Mononuclear cell (primary cell): ENCODE data around the gene SETD9. TPM values are rescaled to one million over a fixed set of nuclear protein-coding genes. Genes with fewer than 3 reads are reported as not detected.

Experiments
- H3K27me3 ChIP-seq: 2 replicates; pipeline ENCODE4 v1.6.0; 2011; ENCODE audit warnings: low read length, control low read depth; ENCODE audit not compliant: insufficient read depth
- H3K4me1 ChIP-seq: 2 replicates; pipeline ENCODE4 v1.5.1; 2011; ENCODE audit warnings: mild to moderate bottlenecking, low read length, control low read depth; ENCODE audit not compliant: insufficient read depth
- H3K4me3 ChIP-seq: 2 replicates; pipeline ENCODE4 v1.5.1; 2011; ENCODE audit warnings: mild to moderate bottlenecking, low read length, moderate library complexity
- H3K9me3 ChIP-seq: 2 replicates; pipeline ENCODE4 v1.5.1; 2011; ENCODE audit warnings: low read depth, mild to moderate bottlenecking, control low read depth, low read length
- total RNA-seq: library from RNA; depleted of rRNA; stranded (reverse); fragments of >200 nt; gene quantifications from one replicate; pipeline ENCODE4 v1.2.3, GENCODE V29; 2012

SETD9 gene, protein sequence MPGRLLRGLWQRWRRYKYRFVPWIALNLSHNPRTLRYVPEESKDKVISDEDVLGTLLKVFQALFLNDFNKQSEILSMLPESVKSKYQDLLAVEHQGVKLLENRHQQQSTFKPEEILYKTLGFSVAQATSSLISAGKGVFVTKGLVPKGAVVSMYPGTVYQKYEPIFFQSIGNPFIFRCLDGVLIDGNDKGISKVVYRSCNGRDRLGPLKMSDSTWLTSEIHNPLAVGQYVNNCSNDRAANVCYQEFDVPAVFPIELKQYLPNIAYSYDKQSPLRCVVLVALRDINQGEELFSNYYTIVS
- total RNA-seq = 5.6 TPM

GRCh38 chr5:56909294-56910209 lies at the start of gene SETD9:
Gene SETD9, plus strand, starts transcription at chr5:56909596. Its CDS starts 50 bp downstream, at chr5:56909646.
- H3K27me3 ChIP-seq = no peaks in the 10 kb centered on the region
- peak within 1 kb of the TSS; percentile 58 for H3K4me3 ChIP-seq
- H3K4me1 ChIP-seq = peaks cover 19% of the 10 kb centered on the region
- H3K9me3 ChIP-seq = no peaks in the 10 kb centered on the region

DNA sequence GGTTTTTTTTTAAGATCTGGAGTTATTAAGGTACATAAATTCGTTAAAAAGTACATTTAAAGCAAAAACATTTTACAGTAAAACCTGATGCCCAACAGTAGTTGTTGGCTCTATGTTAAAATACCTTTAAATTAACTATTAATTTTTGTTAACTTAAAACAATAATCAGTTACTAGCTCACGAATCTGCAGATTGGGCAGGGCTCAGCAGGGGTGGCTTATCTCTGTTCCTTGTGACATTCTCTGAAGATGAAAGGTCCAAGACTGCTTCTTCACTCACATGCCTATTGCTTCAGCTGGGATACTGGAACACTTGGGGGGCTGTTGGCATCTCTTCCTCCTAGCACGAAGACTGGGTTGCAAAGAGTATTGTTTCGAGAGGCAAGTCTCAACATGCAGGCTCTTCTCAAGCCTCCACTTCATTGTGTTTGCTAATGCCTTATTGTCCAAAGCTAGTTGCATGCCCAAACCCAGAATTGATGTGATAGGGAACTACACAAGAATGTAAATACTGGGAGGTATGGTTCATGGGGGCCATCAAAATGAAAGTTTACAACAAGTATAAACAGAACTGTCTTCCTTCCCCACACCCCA lies 47.4 kb upstream of the SETD9 start:
- Histone ChIP-seq H3K4me1 (no peaks in the 10 kb centered on the region), H3K4me3 (no peak overlapping the region), H3K9me3 (no peaks in the 10 kb centered on the region), H3K27me3 (no peaks in the 10 kb centered on the region)

DNA sequence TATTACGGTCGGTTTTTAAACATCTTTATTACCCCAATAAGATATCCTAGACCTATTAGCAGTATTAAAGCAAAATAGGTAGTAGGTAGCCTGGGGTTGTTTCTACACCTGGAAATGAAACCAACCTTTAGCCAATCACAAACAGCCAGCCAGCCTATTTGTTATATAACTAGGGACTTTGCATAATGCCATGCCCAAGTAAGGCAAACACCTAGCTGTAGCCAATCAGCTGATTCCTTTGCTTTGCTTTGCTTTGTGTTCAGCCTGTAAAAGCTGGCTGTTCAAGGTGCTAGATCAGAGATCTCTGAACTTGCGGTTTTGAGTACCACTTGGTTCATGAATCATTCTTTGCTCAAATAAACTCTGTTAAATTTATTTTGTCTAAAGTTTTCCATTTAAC lies 46.5 kb upstream of the SETD9 start:
- H3K4me3 ChIP-seq = no peak overlapping the region
- H3K4me1 ChIP-seq = no peaks in the 10 kb centered on the region
- H3K27me3 ChIP-seq = no peaks in the 10 kb centered on the region
- no peaks in the 10 kb centered on the region for H3K9me3 ChIP-seq

- Histone ChIP-seq H3K4me3 (no peak overlapping the region), H3K27me3 (no peaks in the 10 kb centered on the region), H3K9me3 (no peaks in the 10 kb centered on the region), H3K4me1 (peaks cover 3% of the 10 kb centered on the region)
Measured at GRCh38 chr5:56871777-56872176, 37.6 kb upstream of the SETD9 start.

- Histone ChIP-seq H3K4me3 (no peak overlapping the region), H3K9me3 (no peaks in the 10 kb centered on the region), H3K4me1 (peaks cover 3% of the 10 kb centered on the region), H3K27me3 (no peaks in the 10 kb centered on the region)
Measured at GRCh38 chr5:56873056-56873455, 36.3 kb upstream of the SETD9 start.

GRCh38 chr5:56876327-56876726 lies 33.1 kb upstream of the SETD9 start:
- no peaks in the 10 kb centered on the region for H3K27me3 ChIP-seq
- H3K9me3 ChIP-seq = no peaks in the 10 kb centered on the region

GRCh38 chr5:56881571-56881970 lies 27.8 kb upstream of the SETD9 start:
- H3K4me3 ChIP-seq = no peak overlapping the region
- H3K9me3 ChIP-seq = no peaks in the 10 kb centered on the region
- no peaks in the 10 kb centered on the region for H3K27me3 ChIP-seq
- no peaks in the 10 kb centered on the region for H3K4me1 ChIP-seq

More at GRCh38 chr5:56876327-56876726, 33.1 kb upstream of the SETD9 start:
- peaks cover 3% of the 10 kb centered on the region for H3K4me1 ChIP-seq
- no peak overlapping the region for H3K4me3 ChIP-seq

DNA sequence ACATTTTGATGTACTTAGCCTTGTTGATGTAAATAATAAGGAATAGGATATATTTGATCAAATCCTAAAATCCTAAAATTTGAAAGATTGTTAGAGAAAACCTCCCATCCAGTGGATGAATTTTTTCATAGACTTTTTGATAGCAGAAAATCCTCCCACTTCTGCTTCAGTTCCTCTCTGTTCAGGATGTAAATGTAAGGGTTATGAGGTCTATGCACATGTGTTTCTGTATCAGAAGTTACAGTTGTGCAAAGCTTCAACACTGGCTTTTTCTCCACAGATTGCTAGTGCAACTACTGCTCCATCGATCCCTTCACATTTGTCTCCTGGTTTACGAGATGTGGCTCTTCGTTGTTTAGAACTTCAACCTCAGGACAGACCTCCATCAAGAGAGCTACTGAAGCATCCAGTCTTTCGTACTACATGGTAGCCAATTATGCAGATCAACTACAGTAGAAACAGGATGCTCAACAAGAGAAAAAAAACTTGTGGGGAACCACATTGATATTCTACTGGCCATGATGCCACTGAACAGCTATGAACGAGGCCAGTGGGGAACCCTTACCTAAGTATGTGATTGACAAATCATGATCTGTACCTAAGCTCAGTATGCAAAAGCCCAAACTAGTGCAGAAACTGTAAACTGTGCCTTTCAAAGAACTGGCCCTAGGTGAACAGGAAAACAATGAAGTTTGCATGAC lies 16.0 kb upstream of the SETD9 start:
- Histone ChIP-seq H3K4me3 (no peak overlapping the region), H3K27me3 (no peaks in the 10 kb centered on the region), H3K9me3 (no peaks in the 10 kb centered on the region), H3K4me1 (no peaks in the 10 kb centered on the region)

GRCh38 chr5:56896763-56897162 lies 12.6 kb upstream of the SETD9 start:
- Histone ChIP-seq H3K9me3 (no peaks in the 10 kb centered on the region), H3K4me1 (peaks cover 8% of the 10 kb centered on the region), H3K4me3 (no peak overlapping the region), H3K27me3 (no peaks in the 10 kb centered on the region)

GRCh38 chr5:56898213-56898612 lies 11.2 kb upstream of the SETD9 start:
- no peaks in the 10 kb centered on the region for H3K9me3 ChIP-seq
- H3K4me1 ChIP-seq = peaks cover 8% of the 10 kb centered on the region
- no peak overlapping the region for H3K4me3 ChIP-seq
- no peaks in the 10 kb centered on the region for H3K27me3 ChIP-seq

DNA sequence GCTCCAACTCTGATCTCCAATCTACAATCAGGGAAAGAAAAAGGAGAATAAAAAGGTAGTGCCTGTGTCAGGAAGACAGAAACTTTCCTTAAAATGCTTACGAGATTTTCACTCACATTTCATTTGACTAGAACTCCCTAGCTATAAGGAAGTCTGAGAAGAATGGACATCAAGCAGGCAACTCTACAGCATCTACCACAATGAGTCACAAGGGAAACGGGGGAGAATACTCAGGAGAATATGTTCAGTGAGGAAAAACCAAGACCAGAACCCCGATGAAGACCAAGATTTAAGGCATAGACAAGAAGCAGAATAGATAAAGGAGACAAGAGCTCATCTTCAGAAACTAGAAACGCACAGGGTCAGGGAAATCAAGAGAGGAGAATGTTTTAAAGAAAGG lies 9.0 kb upstream of the SETD9 start:
- no peaks in the 10 kb centered on the region for H3K27me3 ChIP-seq
- H3K4me1 ChIP-seq = peaks cover 8% of the 10 kb centered on the region
- no peaks in the 10 kb centered on the region for H3K9me3 ChIP-seq
- H3K4me3 ChIP-seq = no peak overlapping the region

- H3K27me3 ChIP-seq = no peaks in the 10 kb centered on the region
- H3K9me3 ChIP-seq = no peaks in the 10 kb centered on the region
- H3K4me1 ChIP-seq = peaks cover 8% of the 10 kb centered on the region
- H3K4me3 ChIP-seq = no peak overlapping the region
Measured at GRCh38 chr5:56900858-56901578, 8.4 kb upstream of the SETD9 start.

- peaks cover 19% of the 10 kb centered on the region for H3K4me1 ChIP-seq
- H3K9me3 ChIP-seq = no peaks in the 10 kb centered on the region
- H3K4me3 ChIP-seq = peak overlapping the region; percentile 58
Measured at GRCh38 chr5:56908942-56909293, 478 bp upstream of the SETD9 start.

DNA sequence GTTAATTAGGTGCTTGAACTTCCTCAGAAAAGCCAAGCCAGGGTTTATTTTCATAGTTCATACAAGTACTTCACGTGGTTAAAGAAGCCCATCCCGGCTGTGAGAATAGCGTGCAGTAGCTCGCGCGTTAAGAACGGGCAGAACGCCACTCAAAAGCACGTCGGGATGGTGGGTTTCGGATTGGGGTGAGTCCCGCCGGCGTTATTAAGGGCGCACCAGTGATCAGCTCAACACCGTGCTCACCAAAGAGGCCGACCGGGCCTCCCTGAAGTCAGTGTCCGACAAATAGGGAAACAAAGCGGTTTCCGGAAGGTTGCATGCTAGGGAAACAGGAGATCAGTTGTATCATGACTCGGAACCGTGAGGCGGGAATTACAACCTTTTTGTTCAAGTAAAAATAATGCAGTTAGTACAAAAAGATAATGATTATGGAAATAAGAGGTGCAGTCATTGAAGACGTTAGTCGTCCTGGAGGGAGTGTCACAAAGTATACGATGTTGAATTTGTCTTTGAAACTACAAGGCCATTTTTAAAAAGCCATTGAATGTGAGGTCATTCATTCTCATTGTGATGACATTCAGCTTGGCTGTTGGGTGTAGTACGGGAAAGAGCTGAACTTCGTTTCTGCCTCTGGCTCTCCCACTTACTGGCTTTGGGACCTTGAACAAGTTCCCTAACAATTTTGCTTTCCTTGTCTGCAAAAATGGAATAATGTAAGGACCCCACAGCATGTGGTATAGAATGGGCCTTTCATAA lies 992 bp downstream of the SETD9 start:
- no peaks in the 10 kb centered on the region for H3K27me3 ChIP-seq

More at GRCh38 chr5:56908942-56909293, 478 bp upstream of the SETD9 start:
- H3K27me3 ChIP-seq = no peaks in the 10 kb centered on the region

More for the DNA sequence above, 992 bp downstream of the SETD9 start:
- Histone ChIP-seq H3K4me1 (peaks cover 19% of the 10 kb centered on the region), H3K4me3 (peak overlapping the region; percentile 58), H3K9me3 (no peaks in the 10 kb centered on the region)
